ENCODE results near the gene FKBP2. TPM values are rescaled to one million over a fixed set of nuclear protein-coding genes. Genes with fewer than 3 reads are reported as not detected.

FKBP2 gene
- total RNA-seq, 1 donor from 2014 or later: 32.7 TPM

DNA sequence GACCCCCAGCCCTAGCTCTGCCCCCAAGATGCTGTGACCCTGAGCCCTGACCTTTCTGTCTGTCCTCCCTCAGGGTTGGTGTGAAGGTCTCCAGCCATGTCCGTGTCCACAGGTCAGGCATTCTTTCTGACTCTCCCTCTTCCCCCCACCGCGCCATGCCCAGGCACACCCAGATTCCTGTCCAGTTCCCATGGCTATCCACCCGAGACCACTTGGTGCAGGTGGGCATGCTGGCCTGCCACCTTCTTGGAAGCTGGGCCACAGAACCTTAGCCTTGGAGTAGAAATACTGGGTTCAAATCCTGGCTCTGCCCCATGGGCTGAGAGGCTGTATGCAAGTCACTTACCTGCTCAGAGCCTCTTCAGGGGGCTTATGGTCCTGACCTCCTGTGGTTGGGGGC lies 8.1 kb downstream of the FKBP2 start:
- DNase-seq (ENCODE audit: low spot score): no peak

DNA sequence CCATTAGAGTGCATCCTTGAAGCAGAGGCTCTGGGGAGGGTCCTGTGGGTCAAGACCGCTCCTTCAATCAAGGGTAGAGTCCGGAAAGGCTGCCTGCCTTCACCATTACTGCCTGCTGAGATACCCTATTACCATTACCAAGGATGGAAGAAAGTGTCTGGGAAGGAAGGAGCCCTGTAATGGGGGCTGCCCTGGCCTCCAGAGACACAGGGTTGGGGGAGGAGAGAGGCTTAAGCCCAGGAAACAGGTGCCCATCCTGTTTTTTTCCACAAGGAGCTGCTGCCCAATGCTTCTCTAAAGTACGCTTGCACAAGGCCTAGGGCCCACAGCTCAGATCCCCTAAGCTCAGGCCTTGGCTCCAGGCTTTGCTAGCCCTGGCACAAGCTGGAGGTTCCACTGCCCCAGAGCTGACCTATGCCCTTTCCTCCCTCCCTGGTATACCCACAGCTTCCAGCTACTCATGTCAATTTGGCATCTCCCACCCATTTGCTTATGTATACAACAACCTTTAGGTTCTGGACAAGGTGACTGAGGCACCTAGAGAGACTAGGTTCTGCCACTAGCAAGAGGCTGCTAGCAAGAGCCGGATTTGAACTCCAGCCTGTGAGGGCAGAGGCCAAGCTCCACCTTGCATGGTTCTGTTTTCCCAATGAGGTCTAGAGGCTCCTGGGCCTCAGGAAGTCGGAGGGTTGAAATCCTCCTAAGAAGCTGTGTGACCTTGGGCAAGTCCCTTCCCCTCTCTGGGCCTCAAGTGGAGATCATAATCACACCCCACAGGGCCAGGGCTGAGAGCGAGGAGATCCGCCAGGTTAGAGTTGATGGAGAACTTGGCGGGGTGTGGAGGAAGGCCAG lies 8.9 kb downstream of the FKBP2 start:
- no peak for DNase-seq (ENCODE audit: low spot score)

DNA sequence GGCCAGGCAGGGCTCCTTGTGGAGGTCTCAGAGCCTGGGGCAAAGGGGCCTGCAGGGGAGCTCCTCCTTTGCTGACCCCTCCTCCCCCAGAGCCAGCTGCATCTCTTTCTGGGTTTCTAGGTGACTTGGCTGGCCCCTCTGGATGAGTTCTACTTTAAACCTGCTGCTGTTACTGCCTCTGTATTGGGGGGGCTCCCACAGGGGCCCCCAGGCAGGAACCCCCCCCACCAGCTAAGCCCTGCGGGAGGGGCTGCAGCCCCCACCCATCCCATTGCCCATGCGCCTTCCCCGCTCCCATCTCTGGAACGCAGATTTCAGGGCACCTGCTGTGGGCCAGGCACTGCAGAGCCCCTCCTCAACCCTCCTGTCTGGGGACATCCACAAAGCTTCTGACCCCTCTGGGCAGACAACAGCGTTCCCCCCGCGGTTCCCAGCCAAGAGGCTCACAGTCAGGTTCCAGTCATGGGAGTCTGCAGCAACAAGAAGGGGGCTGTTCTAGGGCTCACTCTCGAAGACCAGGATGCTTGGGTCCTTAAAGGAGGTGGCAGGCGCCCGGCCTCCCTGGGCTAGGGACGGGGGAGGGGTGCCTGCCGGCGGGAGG lies 9.6 kb downstream of the FKBP2 start:
- no peak for DNase-seq (ENCODE audit: low spot score)

DNA sequence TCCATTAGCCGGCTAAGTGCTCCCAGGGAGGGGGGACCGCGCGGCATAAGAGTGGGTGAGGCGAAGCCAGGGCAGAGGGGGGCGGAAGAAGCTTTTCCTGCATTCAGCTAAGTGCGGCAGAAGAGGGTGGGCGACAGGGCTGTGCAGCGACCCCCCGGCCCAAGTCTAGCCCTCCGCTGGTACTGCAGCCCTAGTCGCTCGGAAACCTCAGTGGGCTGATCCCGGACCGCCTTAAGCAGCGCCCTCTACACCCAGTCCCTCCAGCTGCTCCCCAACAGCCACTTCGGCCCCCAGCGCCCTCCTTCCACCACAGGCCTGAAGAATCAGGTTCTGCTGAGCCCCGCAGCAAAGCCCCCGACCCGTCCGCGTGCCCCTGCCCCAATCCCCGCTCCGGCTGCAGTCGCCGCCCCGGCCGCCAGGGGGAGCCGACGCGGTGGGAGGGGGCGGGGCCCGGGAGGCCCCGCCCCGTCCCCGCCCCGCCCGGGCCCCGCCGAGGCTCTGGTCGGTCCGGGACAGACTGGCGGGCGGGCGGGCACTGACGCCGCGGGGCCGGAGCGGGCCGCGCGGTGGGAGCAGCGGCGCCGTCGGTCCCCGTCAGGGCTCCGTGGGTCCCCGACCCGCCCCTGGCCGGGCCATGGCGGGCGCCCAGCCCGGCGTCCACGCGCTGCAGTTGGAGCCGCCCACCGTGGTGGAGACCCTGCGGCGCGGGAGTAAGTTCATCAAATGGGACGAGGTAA lies 10.3 kb downstream of the FKBP2 start, which contains the start of gene PLCB3:
TSS of gene PLCB3 (plus strand) at position 515 of the 737 bp plus-strand sequence. CDS start at position 635, 120 bp downstream.
- peak; percentile 49 for DNase-seq (ENCODE audit: low spot score)

DNA sequence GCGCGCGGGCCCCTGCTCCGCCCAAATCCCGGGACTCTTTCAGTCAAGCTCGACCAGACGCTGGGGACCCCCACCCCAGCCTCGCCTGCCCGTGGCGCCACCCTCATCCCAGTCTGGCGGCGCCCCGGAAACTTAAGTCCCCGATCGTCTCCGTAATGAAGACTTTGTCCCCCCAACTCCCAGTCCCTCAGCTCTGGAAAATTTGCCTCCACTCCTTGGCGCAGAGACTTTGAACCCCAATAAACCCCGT lies 10.8 kb downstream of the FKBP2 start:
- DNase-seq (ENCODE audit: low spot score): no peak

DNA sequence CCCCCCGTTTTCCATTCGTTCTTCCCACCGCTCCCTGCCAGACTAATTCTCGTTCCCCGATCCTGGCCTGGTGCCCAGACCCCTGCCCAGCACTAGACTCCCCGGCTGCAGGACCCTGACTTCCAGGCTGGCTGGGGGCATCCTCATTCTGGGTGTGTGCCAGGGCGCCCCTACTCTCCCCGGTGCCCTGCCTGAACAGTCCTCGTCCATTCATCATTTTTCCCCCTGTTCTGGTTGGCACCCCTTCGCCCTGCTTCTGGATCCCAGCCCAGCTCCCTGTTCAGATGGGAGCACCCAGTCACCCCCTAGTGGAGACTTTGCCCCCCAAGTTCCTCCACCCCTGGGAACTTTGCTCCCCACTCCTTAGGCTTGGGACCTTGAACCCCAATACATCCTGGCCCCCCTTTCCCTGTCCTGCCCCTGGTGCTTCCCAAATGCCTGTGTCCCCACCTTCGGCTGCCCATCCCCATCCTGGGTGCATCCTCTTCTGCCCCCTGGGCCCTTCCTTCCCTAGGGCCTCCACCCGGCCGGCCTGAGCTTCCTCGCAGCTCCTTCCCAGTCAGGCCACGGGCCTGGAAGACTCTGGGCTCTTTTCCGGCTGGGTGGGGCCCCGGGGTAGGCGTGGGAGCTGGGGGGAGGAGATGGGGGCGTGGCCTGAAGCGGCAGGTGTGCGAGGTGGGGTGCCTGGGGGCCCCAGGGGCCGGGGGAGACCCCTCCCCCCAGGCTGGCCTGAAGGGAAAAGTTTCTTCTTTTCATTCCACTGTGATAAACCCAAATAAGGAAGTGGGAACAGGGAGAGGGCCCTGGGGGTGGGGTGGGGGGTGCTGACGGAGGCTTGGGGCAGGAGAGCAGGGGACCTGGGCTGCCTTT lies 11.3 kb downstream of the FKBP2 start:
- peak; percentile 44 for DNase-seq (ENCODE audit: low spot score)

DNA sequence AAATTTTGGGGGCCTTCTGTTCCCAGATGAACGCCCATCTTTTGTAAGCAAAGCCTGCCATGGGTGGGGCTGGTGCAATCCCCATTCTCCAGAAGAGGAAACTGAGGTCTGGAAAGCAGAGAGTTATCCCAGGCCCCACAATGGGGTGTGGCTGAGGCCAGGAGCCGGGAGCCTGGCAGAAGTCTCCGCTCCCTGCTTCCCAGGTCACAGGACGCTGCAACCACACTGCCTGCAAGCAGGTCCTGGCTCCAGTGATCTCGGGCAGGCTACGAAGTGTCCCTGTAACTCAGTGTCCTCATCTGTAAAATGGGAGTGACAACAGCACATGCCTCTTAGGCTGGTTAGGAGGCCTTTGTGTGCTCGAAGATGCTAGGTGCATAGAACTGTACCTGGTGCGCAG lies 12.1 kb downstream of the FKBP2 start:
- no peak for DNase-seq (ENCODE audit: low spot score)

DNA sequence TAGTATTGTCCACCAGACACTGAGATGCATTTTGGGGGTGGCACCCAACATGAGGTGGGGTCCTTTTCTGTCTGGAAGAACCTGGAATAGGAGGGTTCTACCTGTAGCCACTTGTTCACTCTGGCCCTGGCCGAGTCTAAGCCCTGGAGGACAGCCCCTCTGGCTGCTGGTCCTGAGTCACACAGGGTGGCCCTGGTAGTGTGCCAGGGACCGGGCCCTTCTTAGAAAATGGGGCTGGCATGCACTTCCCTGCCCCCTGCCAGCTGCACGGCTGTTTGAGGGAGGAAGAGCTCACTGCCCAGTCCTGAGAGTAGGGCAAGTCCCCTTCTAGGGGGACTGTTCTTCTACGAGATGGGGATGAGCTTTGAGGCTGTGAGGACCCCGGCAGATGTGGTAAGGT lies 12.6 kb downstream of the FKBP2 start:
- DNase-seq (ENCODE audit: low spot score): no peak

DNA sequence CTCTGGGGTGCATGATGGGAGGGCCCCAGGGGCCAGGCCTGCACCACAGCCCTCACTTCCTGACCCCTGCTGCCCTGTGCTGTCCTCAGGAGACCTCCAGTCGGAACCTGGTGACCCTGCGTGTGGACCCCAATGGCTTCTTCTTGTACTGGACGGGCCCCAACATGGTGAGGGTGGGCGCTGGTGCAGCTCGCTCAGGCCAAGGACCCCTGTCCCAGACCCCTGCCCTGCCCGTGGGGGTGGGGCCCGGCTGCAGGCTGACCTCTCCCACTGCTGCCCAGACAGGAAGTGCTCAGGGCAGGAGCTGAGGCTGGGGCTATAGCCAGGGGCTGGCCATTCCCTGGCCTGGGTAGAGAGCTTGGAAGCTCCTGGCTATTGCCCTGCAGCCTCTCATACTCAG lies 13.4 kb downstream of the FKBP2 start:
- no peak for DNase-seq (ENCODE audit: low spot score)

DNA sequence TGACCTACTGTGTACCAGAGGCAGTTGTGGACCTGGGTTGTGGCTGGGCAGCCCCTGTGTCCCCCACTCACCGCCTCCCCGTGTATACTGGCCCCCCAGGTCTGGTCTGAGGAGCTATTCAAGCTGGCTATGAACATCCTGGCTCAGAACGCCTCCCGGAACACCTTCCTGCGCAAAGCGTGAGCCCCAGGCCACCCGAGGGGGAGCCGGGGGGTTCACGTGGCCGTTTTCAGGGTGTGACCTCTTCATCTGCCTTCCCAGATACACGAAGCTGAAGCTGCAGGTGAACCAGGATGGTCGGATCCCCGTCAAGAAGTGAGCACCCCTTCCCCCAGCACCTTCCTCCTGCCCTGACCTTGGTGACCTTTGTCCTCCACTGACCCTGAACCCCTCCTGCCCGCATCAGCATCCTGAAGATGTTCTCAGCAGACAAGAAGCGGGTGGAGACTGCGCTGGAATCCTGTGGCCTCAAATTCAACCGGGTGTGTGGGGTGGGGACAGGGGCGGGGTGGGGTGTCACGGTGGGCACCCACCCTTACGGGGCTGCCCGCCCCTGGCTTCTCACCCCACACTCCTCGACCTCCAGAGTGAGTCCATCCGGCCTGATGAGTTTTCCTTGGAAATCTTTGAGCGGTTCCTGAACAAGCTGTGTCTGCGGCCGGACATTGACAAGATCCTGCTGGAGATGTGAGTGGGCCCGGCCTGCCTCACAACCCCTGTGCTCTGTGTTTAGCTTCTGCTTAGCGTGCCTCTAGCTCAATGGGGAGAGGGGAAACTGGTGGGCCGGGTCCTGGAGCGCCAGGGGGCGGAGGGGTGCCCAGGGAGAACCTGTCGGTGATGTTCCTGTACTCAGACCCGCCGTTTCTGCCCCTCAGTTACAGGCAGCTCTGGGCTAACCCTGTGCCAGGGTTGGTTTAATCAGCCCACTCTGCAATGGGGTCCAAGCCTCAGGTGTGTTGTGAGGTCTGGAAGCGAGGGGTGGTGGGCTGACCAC lies 14.5 kb downstream of the FKBP2 start:
- no peak for DNase-seq (ENCODE audit: low spot score)

DNA sequence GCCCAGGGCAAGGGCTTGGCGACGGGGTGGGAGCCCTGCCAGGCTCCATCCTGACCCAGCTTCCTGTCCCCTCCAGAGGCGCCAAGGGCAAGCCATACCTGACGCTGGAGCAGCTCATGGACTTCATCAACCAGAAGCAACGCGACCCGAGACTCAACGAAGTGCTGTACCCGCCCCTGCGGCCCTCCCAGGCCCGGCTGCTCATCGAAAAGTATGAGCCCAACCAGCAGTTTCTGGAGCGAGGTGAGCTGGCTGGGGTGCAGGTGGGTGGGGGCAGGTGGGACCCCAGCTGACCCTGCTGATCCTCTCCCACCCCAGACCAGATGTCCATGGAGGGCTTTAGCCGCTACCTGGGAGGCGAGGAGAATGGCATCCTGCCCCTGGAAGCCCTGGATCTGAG lies 15.4 kb downstream of the FKBP2 start:
- DNase-seq (ENCODE audit: low spot score): no peak

DNA sequence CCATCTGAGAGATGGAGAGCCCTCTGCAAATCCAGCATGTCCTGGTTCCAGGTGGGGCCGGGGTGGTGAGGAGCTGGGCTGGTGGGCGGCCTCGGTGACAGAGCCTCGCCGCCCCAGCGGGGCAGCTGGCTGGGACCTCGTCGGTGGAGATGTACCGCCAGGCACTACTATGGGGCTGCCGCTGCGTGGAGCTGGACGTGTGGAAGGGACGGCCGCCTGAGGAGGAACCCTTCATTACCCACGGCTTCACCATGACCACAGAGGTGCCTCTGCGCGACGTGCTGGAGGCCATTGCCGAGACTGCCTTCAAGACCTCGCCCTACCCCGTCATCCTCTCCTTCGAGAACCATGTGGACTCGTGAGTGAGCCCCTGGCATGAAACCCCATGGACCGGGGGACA lies 17.5 kb downstream of the FKBP2 start:
- no peak for DNase-seq (ENCODE audit: low spot score)

DNA sequence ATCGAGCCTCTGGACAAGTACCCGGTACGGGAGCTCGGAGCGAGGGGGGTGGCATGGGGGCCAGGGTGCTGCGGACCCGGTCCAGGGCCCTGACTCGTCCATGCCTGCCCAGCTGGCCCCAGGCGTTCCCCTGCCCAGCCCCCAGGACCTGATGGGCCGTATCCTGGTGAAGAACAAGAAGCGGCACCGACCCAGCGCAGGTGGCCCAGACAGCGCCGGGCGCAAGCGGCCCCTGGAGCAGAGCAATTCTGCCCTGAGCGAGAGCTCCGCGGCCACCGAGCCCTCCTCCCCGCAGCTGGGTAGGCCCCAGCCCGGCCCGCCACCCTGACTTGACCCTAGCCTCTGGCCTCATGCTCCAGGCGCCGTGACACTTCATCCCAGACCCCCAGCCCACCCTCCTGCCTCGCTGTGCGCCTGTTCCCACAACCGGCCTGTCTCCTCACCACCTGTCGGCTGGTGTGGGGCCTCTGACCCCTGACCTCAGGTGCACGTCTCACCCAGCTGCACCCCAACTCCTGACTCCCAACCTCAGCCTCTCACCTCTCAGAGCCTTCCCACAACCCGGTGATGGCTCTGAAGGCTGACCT lies 18.1 kb downstream of the FKBP2 start:
- DNase-seq (ENCODE audit: low spot score): no peak

DNA sequence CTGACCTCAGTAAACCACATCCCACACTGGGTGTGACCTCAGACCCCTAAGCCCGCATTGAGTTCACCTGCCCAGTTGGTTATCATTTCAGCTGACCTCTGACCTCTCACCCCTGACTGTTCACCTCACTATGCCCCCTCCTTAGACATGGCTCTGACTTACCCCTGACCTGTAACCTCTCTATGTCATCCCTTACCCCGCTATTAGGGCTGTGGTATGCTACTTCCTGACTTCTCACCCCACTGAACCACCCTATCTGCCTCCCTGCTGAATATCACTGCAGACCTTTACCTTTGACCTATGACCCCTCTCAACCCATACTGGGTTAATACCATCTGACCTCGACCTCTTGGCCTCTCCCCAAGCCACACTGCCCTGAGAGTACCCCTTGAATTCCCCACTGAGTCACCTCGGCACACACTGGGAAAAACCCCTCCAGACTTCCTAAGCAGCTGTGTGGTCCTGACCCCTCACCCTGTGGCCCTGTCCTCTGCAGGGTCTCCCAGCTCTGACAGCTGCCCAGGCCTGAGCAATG lies 18.7 kb downstream of the FKBP2 start:
- no peak for DNase-seq (ENCODE audit: low spot score)

DNA sequence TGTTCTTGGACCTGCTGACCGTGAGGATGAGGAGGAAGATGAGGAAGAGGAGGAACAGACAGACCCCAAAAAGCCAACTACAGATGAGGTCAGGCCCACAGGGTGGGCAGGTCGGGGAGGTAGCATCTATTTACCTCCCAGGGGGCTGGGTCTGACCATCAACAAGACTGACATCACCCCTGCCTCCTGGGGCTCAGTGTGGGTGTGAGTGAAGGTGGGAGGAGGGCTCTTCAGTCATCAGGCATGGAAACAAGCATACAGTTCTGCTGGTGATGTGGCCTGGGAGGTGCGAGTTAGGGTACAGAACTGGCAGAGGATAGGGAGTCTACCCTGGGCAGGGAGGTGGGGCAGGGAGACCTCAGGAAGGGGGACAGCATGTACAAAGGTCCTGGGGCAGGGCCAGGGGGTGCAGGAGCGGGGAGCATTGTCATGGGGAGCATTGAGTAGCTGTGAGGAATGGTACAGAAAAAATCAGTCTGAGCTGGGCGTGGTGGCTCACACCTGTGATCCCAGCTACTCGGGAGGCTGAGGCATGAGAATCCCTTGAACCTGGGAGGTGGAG lies 19.3 kb downstream of the FKBP2 start:
- DNase-seq (ENCODE audit: low spot score): no peak

DNA sequence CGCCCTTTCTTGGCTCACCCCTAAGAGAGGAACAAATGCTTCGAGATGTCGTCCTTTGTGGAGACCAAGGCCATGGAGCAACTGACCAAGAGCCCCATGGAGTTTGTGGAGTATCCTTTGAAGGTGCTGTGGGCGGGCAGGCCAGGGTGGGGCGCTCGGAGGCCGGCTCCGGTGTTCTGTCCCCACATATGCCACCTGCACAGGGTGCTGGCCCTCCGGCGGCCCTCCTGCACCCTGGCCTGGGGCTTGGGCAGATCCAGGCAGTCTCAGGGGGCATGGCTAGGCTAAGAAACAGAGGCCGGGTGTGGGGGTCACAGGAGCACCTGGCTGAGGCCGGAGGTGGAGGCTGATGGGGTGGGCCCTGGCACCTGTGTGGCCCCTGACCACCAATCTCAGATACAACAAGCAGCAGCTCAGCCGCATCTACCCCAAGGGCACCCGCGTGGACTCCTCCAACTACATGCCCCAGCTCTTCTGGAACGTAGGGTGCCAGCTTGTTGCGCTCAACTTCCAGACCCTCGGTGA lies 20.7 kb downstream of the FKBP2 start:
- no peak for DNase-seq (ENCODE audit: low spot score)

DNA sequence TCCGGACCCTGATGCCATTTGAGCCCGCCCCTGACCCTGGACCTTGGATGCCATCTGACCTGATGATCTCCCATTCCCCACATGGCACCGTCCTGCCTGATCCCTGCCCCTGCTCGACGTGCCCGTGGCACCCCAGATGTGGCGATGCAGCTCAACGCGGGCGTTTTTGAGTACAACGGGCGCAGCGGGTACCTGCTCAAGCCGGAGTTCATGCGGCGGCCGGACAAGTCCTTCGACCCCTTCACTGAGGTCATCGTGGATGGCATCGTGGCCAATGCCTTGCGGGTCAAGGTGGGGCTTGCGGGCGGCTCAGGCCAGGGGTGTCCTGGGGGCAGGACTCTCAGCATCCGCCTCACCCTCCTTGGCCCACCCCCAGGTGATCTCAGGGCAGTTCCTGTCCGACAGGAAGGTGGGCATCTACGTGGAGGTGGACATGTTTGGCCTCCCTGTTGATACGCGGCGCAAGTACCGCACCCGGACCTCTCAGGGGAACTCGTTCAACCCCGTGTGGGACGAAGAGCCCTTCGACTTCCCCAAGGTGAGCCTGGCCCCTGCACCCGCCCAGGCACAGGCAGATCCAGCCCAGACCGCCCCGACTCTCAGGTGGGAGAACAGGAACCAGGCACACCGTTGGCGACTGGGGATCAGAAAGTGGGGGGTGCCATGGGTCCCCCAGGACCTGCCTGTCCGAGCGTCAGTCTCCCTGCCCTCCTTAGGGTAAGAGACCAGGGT lies 21.5 kb downstream of the FKBP2 start:
- DNase-seq (ENCODE audit: low spot score): no peak
